Esophagus muscularis mucosa (tissue), 4 donors: ENCODE data around the gene EEF2. TPM values are rescaled to one million over a fixed set of nuclear protein-coding genes. Genes with fewer than 3 reads are reported as not detected.
"Not testable (repeated sequence)": the region's sequence is repeated elsewhere in the genome, so short reads cannot be mapped to it uniquely, and the experiment has no call there.

Experiments
- DNase-seq: peaks from one replicate; pipeline ENCODE4 v3.0.0-alpha.2; 2017; ENCODE audit errors: extremely low spot score
- H3K27ac ChIP-seq, 4 donors: fragments of 200-600 bp; sonication (generic); replicated peaks in 1 of 4; 1 replicate in 3 of 4; 2 replicates in 1 of 4; pipeline ENCODE4 v1.5.1; 2016 to 2019; ENCODE audit warnings: mild to moderate bottlenecking in 1 of 4
- H3K27me3 ChIP-seq, 4 donors: fragments of 200-600 bp; sonication (generic); one replicate each; pipeline versions ENCODE4 v1.5.1 to v1.6.0; 2016 to 2019
- H3K36me3 ChIP-seq, 4 donors: fragments of 200-600 bp; sonication (generic); one replicate each; pipeline ENCODE4 v1.5.1; 2016 to 2019
- H3K4me1 ChIP-seq, 4 donors: fragments of 200-600 bp; sonication (generic); one replicate each; pipeline ENCODE4 v1.5.1; 2016 to 2019
- H3K4me3 ChIP-seq, 4 donors: fragments of 200-600 bp; sonication (generic); 1 replicate in 2 of 4; 2 replicates in 2 of 4; pipeline ENCODE4 v1.5.1; 2016 to 2019; ENCODE audit warnings: mild to moderate bottlenecking in 4 of 4, moderate library complexity in 1 of 4
- H3K9me3 ChIP-seq, 4 donors: fragments of 200-600 bp; sonication (generic); 1 replicate in 3 of 4; 2 replicates in 1 of 4; pipeline ENCODE4 v1.5.1; 2016 to 2019
- EP300 ChIP-seq: sonication (generic); formaldehyde crosslinking; IDR thresholded peaks from one replicate; pipeline ENCODE4 v1.6.1; 2017; ENCODE audit warnings: antibody characterized with exemption
- POLR2A ChIP-seq: fragments of 450-650 bp; IDR thresholded peaks from one replicate; pipeline ENCODE4 v1.6.1; 2017; ENCODE audit warnings: antibody characterized with exemption, moderate library complexity, mild to moderate bottlenecking, low read depth
- POLR2AphosphoS5 ChIP-seq, 2 donors: sonication (generic); formaldehyde crosslinking; IDR thresholded peaks; one replicate each; pipeline ENCODE4 v1.6.1; 2017; ENCODE audit warnings: antibody characterized with exemption in 2 of 2
- WGBS: methylation state at CpG from one replicate; pipeline ENCODE4 v1.1.5; 2018; 5-methylcytosine and 5-hydroxymethylcytosine counted together
- intact Hi-C: fragments of 100-400 bp; cut with DNase I; formaldehyde crosslinking; loops from one replicate; pipeline ENCODE4 v1.15.1; 2023
- total RNA-seq, 4 donors: library from RNA; depleted of rRNA; stranded (reverse); fragments of >200 nt; gene quantifications; one replicate each; pipeline versions ENCODE4 v1.1.0 to v1.2.1, GENCODE V29; 2016
- TF ChIP-seq, protein P1 (sequence below), 3 experiments: fragments of 200-600 bp in 2 of 3; fragments of 450-650 bp in 1 of 3; sonication (generic) in 2 of 3; IDR thresholded peaks; one replicate each; pipeline ENCODE4 v1.5.1; 2017 to 2019; ENCODE audit warnings: antibody characterized with exemption in 3 of 3, mild to moderate bottlenecking in 2 of 3, moderate library complexity in 1 of 3

EEF2 gene
- total RNA-seq, 4 donors from 2014 or later, result 2,280 to 3,286 (median 2,635) TPM

- Histone ChIP-seq H3K4me3 (peak overlapping the region; percentile 88 to 100 (median 98)), H3K36me3 (peaks cover 7 to 41% (median 35%) of the 10 kb centered on the region in 4 donors), H3K27me3 (no peaks in the 10 kb centered on the region), H3K9me3 (no peaks in the 10 kb centered on the region), H3K27ac (peak overlapping the region; percentile 99 to 100 (median 100)), H3K4me1 (peaks cover 50 to 63% (median 60%) of the 10 kb centered on the region in 4 donors)
- intact Hi-C loops, result loop anchor here (10.0 kb wide), 1 partner anchor 205 kb away; the partner anchor contains the start of genes APBA3 and MRPL54
- DNase-seq, result no peak
- TF ChIP-seq EP300 (no peak), POLR2A (peak; percentile 42), POLR2AphosphoS5 (IDR thresholded peaks at IDR 0.05) (peak; percentile 61 to 88)
- TF ChIP-seq, protein P1, sequence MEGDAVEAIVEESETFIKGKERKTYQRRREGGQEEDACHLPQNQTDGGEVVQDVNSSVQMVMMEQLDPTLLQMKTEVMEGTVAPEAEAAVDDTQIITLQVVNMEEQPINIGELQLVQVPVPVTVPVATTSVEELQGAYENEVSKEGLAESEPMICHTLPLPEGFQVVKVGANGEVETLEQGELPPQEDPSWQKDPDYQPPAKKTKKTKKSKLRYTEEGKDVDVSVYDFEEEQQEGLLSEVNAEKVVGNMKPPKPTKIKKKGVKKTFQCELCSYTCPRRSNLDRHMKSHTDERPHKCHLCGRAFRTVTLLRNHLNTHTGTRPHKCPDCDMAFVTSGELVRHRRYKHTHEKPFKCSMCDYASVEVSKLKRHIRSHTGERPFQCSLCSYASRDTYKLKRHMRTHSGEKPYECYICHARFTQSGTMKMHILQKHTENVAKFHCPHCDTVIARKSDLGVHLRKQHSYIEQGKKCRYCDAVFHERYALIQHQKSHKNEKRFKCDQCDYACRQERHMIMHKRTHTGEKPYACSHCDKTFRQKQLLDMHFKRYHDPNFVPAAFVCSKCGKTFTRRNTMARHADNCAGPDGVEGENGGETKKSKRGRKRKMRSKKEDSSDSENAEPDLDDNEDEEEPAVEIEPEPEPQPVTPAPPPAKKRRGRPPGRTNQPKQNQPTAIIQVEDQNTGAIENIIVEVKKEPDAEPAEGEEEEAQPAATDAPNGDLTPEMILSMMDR (IDR thresholded peaks at IDR 0.05), result peak in 2 of 3 experiments; percentile 13 to 19
- WGBS, result 11% methylated on average over 23 of the region's 23 CpGs
Measured at GRCh38 chr19:3969435-3970312, 15.6 kb downstream of the EEF2 start.

- Histone ChIP-seq H3K4me1 (peaks cover 52 to 69% (median 64%) of the 10 kb centered on the region in 4 donors), H3K27ac (peak overlapping the region; percentile 99 to 100 (median 100)), H3K36me3 (peaks cover 16 to 50% (median 44%) of the 10 kb centered on the region in 4 donors), H3K27me3 (no peaks in the 10 kb centered on the region), H3K9me3 (no peaks in the 10 kb centered on the region), H3K4me3 (peak overlapping the region; percentile 88 to 100 (median 98))
- TF ChIP-seq, protein P1 (IDR thresholded peaks at IDR 0.05), result no peak
- TF ChIP-seq EP300, result peak; percentile 60
- no peak for TF ChIP-seq POLR2A
- TF ChIP-seq POLR2AphosphoS5 (IDR thresholded peaks at IDR 0.05), result peak; percentile 90 to 96
- DNase-seq, result peak; percentile 96
- intact Hi-C loops, result no loop called here
- WGBS, result 30% methylated on average over 9 of the region's 9 CpGs
Measured at GRCh38 chr19:3968556-3969434, 16.5 kb downstream of the EEF2 start.

GRCh38 chr19:3967983-3968382, 17.3 kb downstream of the EEF2 start:
- H3K27me3 ChIP-seq, DNase-seq, H3K9me3 ChIP-seq, intact Hi-C loops: not testable (repeated sequence)
- peak overlapping the region; percentile 99 to 100 (median 100) for H3K27ac ChIP-seq
- peaks cover 24 to 58% (median 52%) of the 10 kb centered on the region in 4 donors for H3K36me3 ChIP-seq
- peak overlapping the region; percentile 24 to 99 (median 34) for H3K4me3 ChIP-seq
- H3K4me1 ChIP-seq, result peaks cover 52 to 69% (median 64%) of the 10 kb centered on the region in 4 donors
- 83% methylated on average over 12 of the region's 12 CpGs for WGBS

GRCh38 chr19:3966051-3967017, 18.9 kb downstream of the EEF2 start:
- 50% methylated on average over 26 of the region's 30 CpGs for WGBS
- no peak for DNase-seq
- Histone ChIP-seq H3K4me3 (peak overlapping the region; percentile 13 to 99 (median 34)), H3K9me3 (no peaks in the 10 kb centered on the region), H3K27ac (peak overlapping the region; percentile 99 to 100 (median 100)), H3K36me3 (peaks cover 39 to 74% (median 66%) of the 10 kb centered on the region in 4 donors), H3K4me1 (peaks cover 50 to 71% (median 62%) of the 10 kb centered on the region in 4 donors), H3K27me3 (no peaks in the 10 kb centered on the region)
- intact Hi-C loops, result no loop called here
- no peak for TF ChIP-seq EP300
- no peak for TF ChIP-seq POLR2AphosphoS5 (IDR thresholded peaks at IDR 0.05)
- TF ChIP-seq, protein P1 (IDR thresholded peaks at IDR 0.05), result no peak
- no peak for TF ChIP-seq POLR2A
